Measurements from ENCODE around the gene EPHB1. TPM values are rescaled to one million over a fixed set of nuclear protein-coding genes. Genes with fewer than 3 reads are reported as not detected.
"Not testable (repeated sequence)": the region's sequence is repeated elsewhere in the genome, so short reads cannot be mapped to it uniquely, and the experiment has no call there.

EPHB1 gene
- total RNA-seq, 1 experiment from 2014 or later = 0.57 TPM

DNA sequence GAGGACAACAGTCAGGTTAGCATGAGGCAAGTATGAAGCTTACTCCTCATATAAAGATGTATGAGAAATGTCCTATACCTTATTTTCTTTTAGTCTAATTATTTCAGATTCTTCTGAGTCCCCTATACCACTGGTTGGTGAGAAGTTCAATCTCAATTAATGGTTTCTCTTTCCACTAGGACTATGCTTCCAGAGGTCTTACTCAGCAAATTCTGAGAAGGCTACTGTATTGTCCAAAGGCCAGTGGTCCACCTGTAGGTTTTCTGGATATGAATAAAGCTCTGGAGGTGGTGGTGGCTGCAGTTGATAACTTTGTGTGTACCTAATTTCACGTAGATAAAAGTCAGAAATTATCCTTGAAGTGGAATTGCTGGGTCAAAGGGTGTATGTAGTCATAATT lies 149.4 kb downstream of the EPHB1 start:
- no peak for DNase-seq (ENCODE audit: low read depth)

GRCh38 chr3:134949150-134949549 lies 154.1 kb downstream of the EPHB1 start:
- DNase-seq (ENCODE audit: low read depth) = no peak

DNA sequence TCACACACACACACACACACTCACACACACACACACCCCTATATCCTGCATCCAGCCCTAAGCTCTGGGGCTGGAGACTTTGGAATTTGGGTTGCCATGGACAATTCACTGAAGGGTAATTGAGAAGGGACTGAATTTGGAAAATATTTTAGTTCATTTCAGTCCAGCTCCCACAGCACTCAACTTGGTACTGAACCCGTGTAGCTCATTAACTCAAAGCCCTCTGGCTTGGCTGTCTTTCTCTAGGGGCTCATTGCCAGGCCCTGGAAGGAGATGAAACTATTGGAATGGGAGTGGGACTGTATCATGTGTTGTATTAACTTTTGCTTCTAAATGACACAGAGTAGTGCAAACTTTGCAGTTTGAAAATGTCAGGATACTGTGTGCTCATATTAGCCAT lies 157.3 kb downstream of the EPHB1 start:
- no peak for DNase-seq (ENCODE audit: low read depth)

DNA sequence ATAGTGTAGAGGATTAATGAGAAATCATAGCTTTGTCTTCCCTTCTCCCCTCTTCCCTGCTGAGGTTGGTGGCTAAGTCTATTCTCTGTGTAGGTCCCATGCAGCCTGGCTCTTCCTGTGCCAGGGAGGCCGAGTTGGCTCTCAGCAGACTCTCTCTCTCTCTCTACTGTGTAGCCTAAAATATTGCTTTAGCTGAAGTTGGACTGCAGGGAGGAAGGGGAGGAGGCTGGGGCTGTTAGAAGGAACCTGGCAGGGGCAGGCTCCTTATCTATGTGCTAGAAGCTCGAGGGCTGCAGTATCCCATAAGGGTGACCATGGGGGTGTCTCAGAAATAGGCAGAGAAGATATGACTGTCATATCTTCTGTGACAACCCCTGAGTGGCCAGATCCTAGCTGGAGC lies 160.8 kb downstream of the EPHB1 start:
- DNase-seq (ENCODE audit: low read depth) = no peak

GRCh38 chr3:134956395-134956794 lies 161.3 kb downstream of the EPHB1 start:
- no peak for DNase-seq (ENCODE audit: low read depth)

GRCh38 chr3:134956844-134957243 lies 161.8 kb downstream of the EPHB1 start:
- DNase-seq (ENCODE audit: low read depth) = no peak

GRCh38 chr3:134959516-134959915 lies 164.5 kb downstream of the EPHB1 start:
- no peak for DNase-seq (ENCODE audit: low read depth)

DNA sequence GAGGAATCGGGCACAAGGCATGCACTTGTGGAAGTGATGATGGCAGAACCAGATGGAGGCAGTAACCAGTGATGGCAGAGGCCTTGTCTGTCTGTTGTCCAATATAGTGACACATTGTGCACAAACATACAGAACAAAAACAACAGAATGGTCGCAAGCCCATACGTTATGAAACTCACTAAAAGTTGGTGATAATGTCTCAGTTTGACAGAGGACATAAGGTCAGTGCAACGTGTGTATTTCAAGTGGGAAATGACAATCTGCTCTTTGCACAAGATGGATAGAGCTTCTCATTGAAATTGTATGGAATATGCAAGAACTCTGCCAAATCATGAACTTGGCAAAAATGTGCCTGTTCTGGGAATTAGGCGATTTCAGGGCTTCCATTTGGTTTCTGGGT lies 169.2 kb downstream of the EPHB1 start:
- no peak for DNase-seq (ENCODE audit: low read depth)

GRCh38 chr3:134965865-134966481 lies 170.9 kb downstream of the EPHB1 start:
- no peak for DNase-seq (ENCODE audit: low read depth)

DNA sequence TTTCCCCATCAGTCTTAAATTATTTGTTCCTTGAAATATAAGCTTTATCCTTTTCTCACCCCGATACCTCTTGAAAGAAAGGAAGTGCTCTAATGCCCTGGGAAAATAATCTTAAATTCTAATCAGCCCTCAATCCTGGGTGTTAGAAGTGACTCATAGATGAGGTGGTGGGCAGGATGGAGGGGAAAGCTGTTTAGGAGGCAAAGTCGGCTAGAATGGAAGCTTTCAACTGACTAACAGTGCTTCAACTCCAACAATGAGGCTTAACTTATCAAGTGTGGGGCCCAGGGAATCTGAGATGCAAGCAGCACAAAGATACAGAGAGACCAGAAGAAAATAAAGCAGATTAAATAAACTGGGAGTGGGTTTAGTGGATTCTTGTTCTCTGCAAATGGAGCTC lies 175.8 kb downstream of the EPHB1 start:
- no peak for DNase-seq (ENCODE audit: low read depth)

DNA sequence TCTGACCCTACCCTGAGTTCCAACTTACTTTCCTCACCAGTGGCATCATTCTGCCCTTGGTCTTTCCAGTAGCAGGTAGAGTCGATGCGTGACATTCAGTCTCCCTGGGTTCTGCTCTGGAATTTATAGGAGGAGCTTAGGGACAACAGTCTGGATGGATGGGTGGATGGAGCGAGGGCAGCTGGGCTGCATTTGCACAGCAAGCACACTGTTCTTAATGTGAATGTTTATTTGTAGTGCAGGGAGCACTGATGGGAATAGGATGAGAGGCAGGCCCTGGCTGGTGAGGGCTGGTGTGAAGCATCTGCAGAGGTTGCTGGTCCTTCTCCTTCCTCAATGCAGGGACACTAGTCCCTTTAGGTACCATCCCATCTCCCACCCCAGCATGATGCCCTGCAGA lies 176.2 kb downstream of the EPHB1 start:
- DNase-seq (ENCODE audit: low read depth) = no peak

DNA sequence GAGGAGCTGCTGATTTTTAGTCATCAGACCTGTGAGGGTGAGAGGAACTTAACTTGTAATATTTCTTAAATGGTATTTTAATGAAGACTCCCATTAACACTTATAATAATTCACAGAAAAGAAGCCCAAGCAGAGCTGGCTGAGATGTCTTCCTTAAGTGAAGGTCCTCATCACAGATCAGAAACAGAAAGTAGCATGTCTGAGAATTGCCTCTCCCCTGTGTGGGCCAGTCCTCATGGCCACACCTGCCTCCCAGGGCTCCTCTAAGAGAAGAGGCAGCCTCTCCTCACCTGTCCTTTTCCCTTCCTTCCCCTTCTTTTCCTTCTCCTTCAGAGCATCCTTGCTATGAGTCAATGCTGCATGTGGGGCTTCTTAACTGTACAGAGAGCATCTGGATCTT lies 176.8 kb downstream of the EPHB1 start:
- DNase-seq (ENCODE audit: low read depth) = not testable (repeated sequence)

GRCh38 chr3:134972836-134973455 lies 177.9 kb downstream of the EPHB1 start:
- DNase-seq (ENCODE audit: low read depth) = no peak

GRCh38 chr3:134974624-134975023 lies 179.6 kb downstream of the EPHB1 start:
- DNase-seq (ENCODE audit: low read depth) = no peak

- DNase-seq (ENCODE audit: low read depth) = no peak
Observed at GRCh38 chr3:134976948-134977347, 181.9 kb downstream of the EPHB1 start.

GRCh38 chr3:134978658-134979057 lies 183.6 kb downstream of the EPHB1 start:
- DNase-seq (ENCODE audit: low read depth) = no peak

- no peak for DNase-seq (ENCODE audit: low read depth)
Observed at GRCh38 chr3:134985864-134986715, 191.0 kb downstream of the EPHB1 start.

- DNase-seq (ENCODE audit: low read depth) = no peak
Observed at GRCh38 chr3:134988666-134989065, 193.6 kb downstream of the EPHB1 start.

GRCh38 chr3:134991003-134991402 lies 195.9 kb downstream of the EPHB1 start:
- DNase-seq (ENCODE audit: low read depth) = no peak

DNA sequence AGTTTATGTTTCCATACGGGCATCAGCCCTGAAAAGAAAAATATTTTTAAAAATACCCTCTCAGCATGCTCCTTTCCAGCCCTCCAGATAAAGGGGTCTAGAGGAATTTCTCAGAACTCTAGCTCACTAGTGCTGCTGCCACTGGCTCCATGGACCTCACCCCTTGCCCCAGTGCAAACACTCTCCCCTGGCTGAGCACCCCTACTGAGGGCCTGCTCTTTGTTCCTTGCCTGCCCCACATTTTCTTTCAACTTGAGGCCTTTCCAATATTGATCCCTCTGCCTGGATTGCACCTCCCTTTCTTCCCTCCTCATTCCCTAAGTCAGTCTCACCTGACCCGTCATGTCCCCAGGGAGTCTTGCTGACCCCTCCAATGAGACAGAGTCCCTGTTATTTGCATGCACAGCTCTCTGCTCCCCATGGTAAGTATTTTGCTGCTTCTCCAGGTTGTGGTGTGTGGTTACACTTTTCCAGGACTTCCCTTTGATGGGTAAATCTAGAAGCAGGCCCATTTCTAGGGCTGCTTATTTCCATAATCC lies 196.5 kb downstream of the EPHB1 start:
- no peak for DNase-seq (ENCODE audit: low read depth)

- DNase-seq (ENCODE audit: low read depth) = no peak
Observed at GRCh38 chr3:134992180-134992579, 197.1 kb downstream of the EPHB1 start.

- no peak for DNase-seq (ENCODE audit: low read depth)
Observed at GRCh38 chr3:134992586-134992985, 197.5 kb downstream of the EPHB1 start.
